D721Med (cell line): Measurements from ENCODE around the gene CTTN.

Source experiments
- DNase-seq: peaks from one replicate; pipeline ENCODE4 v3.0.0; 2011; ENCODE audit warnings: low spot score; ENCODE audit not compliant: insufficient read length
- FAIRE-seq: peaks from 2 replicates; lab custom pipeline; 2011; peaks lifted over from hg19 to GRCh38; lab: Jason Lieb, UNC
- TF ChIP-seq, protein P1 (sequence below): IDR thresholded peaks from 2 replicates; pipeline ENCODE4 v1.5.1; 2012; ENCODE audit warnings: mild to moderate bottlenecking, control low read depth; ENCODE audit not compliant: insufficient read depth; ENCODE audit errors: missing control alignments

Gene CTTN

DNA sequence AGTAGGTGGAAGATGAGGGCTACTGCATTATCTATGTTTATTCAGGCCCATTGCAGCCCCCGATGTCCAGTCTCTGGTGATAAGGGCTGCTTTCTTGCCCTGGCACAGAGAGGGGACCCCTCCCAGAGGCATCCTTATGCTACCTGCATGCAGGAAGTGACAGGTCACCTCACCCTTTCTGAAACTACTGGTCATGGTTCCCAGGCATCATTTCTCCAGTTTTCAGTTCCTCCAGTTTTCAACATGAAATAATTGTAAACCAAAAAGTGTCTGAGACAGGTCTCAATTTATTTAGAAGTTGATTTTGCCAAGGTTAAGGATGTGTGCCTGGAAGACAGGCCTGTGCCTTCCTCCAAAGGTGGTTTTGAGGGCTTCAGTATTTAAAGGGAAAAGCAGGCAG is 57.0 kb downstream of the CTTN start:
- FAIRE-seq (no peak), DNase-seq (no peak)
- TF ChIP-seq, protein P1, sequence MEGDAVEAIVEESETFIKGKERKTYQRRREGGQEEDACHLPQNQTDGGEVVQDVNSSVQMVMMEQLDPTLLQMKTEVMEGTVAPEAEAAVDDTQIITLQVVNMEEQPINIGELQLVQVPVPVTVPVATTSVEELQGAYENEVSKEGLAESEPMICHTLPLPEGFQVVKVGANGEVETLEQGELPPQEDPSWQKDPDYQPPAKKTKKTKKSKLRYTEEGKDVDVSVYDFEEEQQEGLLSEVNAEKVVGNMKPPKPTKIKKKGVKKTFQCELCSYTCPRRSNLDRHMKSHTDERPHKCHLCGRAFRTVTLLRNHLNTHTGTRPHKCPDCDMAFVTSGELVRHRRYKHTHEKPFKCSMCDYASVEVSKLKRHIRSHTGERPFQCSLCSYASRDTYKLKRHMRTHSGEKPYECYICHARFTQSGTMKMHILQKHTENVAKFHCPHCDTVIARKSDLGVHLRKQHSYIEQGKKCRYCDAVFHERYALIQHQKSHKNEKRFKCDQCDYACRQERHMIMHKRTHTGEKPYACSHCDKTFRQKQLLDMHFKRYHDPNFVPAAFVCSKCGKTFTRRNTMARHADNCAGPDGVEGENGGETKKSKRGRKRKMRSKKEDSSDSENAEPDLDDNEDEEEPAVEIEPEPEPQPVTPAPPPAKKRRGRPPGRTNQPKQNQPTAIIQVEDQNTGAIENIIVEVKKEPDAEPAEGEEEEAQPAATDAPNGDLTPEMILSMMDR: no peak

DNA sequence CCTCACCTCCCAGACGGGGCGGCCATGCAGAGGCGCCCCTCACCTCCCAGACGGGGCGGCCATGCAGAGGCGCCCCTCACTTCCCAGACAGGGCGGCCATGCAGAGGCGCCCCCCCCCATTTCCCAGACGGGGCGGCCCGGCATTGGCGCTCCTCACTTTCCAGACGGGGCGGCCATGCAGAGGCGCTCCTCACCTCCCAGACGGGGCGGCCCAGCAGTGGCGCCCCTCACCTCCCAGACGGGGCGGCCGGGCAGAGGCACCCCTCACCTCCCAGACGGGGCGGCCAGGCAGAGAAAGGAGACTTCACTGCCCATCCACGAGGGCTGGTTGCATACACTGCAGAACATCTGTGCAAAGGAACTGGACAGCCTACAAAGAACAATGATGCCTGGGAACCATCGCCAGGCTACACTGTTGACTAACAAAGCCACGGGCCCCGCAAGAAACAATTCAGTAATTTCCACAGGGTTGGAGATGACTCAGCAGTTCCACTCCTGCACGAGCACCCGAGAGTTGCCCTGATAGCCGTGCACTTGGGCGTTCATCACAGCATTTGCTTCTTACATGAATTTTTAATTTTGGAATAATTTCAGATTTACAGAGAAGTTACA is 58.7 kb downstream of the CTTN start:
- TF ChIP-seq, protein P1: no peak
- FAIRE-seq (no peak), DNase-seq (no peak)

DNA sequence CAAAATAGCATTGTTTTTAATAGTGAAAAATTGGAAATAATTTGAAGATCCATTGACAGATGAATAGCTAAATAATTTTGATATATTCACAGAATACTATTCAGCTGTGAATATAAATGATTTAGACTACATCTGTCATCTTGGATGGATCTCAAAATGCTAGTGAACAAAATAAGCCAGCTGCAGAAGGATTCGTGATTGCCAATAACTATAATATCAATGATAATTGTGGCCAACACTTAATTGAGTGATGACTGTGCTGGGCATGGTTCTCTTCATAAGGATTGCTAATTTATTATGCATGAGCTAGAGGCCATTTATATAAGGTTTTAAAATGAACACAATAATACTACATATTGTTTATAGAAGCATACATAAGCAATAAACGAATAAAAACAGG is 60.4 kb downstream of the CTTN start:
- TF ChIP-seq, protein P1: no peak
- DNase-seq (no peak), FAIRE-seq (no peak)

DNA sequence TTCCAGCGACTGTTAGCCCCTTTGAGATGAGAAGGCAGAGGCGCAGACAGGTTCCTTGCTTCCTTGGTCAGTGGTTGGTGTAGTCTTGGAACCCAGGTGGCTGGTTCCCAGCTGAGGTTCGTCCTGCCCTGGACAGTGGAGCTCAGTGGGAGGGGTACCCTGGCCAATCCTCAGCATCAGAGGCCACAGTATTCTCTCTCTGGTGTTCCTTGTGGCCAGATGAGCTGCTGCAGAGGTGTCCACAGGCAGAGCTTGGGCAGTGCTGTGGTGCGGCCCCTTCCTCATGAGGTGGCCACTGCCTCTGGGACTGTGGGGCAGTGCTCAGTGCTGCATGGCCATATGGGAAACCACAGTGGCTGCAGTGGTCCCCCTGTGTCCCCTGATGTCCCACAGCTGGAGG is 61.8 kb downstream of the CTTN start:
- FAIRE-seq (no peak), DNase-seq (no peak)
- TF ChIP-seq, protein P1: no peak

DNA sequence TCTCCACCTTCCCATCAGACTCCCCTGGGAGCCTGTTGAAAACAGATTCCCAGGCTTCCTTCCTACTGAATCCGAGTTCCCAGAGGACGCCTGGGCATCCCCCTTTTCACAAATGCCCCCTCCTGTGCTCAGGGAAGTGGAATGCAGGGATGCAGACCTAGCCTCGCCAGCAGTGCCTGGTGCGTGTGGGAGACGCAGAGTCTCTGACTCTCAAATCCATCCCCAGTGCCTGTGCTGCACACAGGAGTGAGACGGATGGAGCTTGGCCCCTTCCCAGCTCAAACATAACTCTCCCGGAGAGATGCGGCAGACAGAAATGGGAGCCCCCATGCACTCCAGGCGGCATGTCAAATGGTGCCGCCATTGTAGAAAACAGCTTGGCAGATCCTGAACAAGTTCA is 62.6 kb downstream of the CTTN start:
- TF ChIP-seq, protein P1: no peak
- DNase-seq: no peak
- FAIRE-seq: no peak

DNA sequence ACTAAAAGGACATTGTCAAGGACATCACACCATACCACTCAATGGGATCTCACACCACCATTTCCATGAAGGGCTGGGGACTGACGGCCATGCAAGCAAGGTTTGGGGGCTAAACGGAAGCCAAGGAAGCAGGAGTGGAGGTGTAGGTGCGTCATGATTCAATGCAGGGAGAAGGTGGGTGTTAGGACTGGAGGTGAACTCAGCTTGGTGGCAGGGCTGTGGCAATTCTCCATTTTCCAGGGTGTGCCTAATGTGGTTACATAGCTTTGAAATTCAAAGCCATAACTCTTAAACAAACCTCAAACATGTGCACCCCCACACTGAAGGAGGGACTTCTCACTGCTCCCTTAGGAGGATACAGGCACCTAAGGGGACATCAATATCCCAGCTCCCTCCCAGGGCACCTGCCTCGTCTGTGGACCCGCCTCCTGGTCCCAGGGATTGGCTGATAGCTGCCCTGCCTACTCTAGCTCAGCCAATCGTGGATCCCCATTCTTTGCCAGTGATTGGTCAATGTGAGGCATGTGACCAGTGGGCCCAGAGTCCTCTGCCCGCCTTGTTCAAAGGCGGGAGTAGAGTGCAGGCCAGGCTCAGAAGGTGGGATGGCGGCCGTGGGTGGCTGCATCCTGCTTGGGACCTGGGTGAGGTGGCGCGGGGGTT is 64.6 kb downstream of the CTTN start:
- DNase-seq: no peak
- FAIRE-seq: no peak
- TF ChIP-seq, protein P1: no peak
